A673 (cell line): ENCODE measurements around the gene KIFC3. TPM values are rescaled to one million over a fixed set of nuclear protein-coding genes. Genes with fewer than 3 reads are reported as not detected.

Experiments used
- BruUV-seq: library from RNA; stranded (reverse); fragments of 400-500 nt; replicated peaks from 2 replicates; lab custom pipeline; 2021; lab: Mats Ljungman, UMichigan
- CTCF ChIA-PET: fragments of 300-600 bp; sonication (Branson Sonifier 250); formaldehyde crosslinking; loops from one replicate; lab custom pipeline; 2022; ENCODE audit warnings: antibody characterized with exemption; lab: Charles Lee
- POLR2A ChIA-PET: fragments of 300-600 bp; sonication (Branson Sonifier 250); formaldehyde crosslinking; loops from one replicate; lab custom pipeline; 2022; ENCODE audit warnings: antibody characterized with exemption; ENCODE audit not compliant: low non-redundant PET; lab: Charles Lee
- DNase-seq: peaks from one replicate; pipeline ENCODE4 v3.0.0-alpha.2; 2015; ENCODE audit warnings: low spot score
- H3K27ac ChIP-seq: fragments of 200-600 bp; sonication (generic); 2 replicates; pipeline ENCODE4 v1.5.1; 2016; ENCODE audit warnings: mixed run types, low read depth, mild to moderate bottlenecking, mixed read lengths, antibody characterized with exemption, low read length; ENCODE audit not compliant: poor library complexity, severe bottlenecking
- H3K27me3 ChIP-seq: fragments of 200-600 bp; sonication (generic); replicated peaks from 2 replicates; pipeline ENCODE4 v1.6.1; 2017; ENCODE audit warnings: mixed run types, low read depth, mild to moderate bottlenecking, mixed read lengths, antibody characterized with exemption, low read length; ENCODE audit not compliant: insufficient read depth, poor library complexity
- H3K36me3 ChIP-seq: fragments of 200-600 bp; sonication (generic); 2 replicates; pipeline ENCODE4 v1.6.1; 2016; ENCODE audit warnings: mixed run types, mild to moderate bottlenecking, mixed read lengths, antibody characterized with exemption, low read length; ENCODE audit not compliant: insufficient read depth, poor library complexity, severe bottlenecking
- H3K4me1 ChIP-seq: fragments of 200-600 bp; sonication (generic); 2 replicates; pipeline ENCODE4 v1.6.1; 2017; ENCODE audit warnings: mixed run types, mild to moderate bottlenecking, mixed read lengths, antibody characterized with exemption, low read length; ENCODE audit not compliant: insufficient read depth, poor library complexity, severe bottlenecking
- H3K4me3 ChIP-seq: fragments of 200-600 bp; sonication (generic); 2 replicates; pipeline ENCODE4 v1.5.1; 2016; ENCODE audit warnings: low read depth, mixed run types, mild to moderate bottlenecking, mixed read lengths, low read length; ENCODE audit not compliant: poor library complexity, severe bottlenecking
- H3K9me3 ChIP-seq: fragments of 200-600 bp; sonication (generic); 2 replicates; pipeline ENCODE4 v1.6.1; 2016; ENCODE audit warnings: mixed run types, low read depth, mild to moderate bottlenecking, mixed read lengths, antibody characterized with exemption, low read length; ENCODE audit not compliant: poor library complexity, severe bottlenecking
- EZH2 ChIP-seq: fragments of 200-600 bp; sonication (generic); IDR thresholded peaks from 2 replicates; pipeline ENCODE4 v1.6.1; 2017; ENCODE audit warnings: borderline replicate concordance, low read depth, mild to moderate bottlenecking, mixed read lengths, antibody characterized with exemption, low read length; ENCODE audit not compliant: poor library complexity, severe bottlenecking
- intact Hi-C: fragments of 100-400 bp; cut with micrococcal nuclease; formaldehyde crosslinking; loops from one replicate; pipeline ENCODE4 v1.10.0; 2022; ENCODE audit not compliant: unreplicated experiment
- total RNA-seq: library from RNA; stranded (reverse); gene quantifications from 2 replicates; pipeline ENCODE4 v1.2.3, GENCODE V29; 2021
- TF ChIP-seq, protein P1 (sequence below): fragments of 300-800, 200-600 bp; sonication (generic); conservative IDR thresholded peaks from 2 replicates; pipeline ENCODE4 v1.5.1; 2017; ENCODE audit warnings: low read depth, mild to moderate bottlenecking, antibody characterized with exemption, low read length, moderate library complexity, mixed read lengths

KIFC3 gene
- total RNA-seq, 1 experiment from 2014 or later, result 198 TPM

GRCh38 chr16:57753448-57754353 is 48.6 kb downstream of the KIFC3 start:
- CTCF ChIA-PET, result no interaction called here
- peaks cover 23% of the 10 kb centered on the region for H3K4me1 ChIP-seq

DNA sequence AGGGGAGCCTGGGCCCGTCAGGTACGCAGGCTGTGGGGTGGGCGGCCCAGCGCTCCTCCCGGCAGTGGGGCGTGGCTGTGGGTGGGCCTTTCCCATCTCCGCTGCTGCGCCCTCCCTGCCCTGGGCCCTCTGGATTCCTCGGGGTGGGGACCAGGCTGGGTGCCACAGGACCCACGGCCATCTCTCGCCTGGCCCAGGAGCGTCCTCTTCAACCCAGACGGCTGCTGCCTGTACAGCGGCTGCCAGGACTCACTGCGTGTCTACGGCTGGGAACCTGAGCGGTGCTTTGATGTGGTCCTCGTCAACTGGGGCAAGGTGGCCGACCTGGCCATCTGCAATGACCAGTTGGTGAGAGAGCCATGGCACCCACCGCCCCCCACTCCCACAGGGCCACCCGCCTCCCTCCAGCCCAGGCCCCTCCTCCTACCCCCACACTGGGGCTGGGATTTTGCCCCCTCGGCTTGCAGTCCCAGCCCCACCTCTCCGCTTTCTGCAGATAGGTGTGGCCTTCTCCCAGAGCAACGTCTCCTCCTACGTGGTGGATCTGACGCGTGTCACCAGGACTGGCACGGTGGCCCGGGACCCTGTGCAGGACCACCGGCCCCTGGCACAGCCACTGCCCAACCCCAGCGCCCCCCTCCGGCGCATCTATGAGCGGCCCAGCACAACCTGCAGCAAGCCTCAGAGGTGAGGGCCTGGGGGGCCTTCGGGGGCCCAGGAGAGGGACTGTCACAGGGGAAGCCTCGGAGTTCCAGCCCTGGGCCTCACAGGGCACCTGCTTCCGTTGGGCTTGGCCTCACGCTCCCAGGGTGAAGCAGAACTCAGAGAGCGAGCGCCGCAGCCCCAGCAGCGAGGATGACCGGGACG is 49.5 kb downstream of the KIFC3 start:
- ChIA-PET CTCF (no interaction called here), POLR2A (no interaction called here)
- H3K9me3 ChIP-seq, result no peaks in the 10 kb centered on the region
- no peaks in the 10 kb centered on the region for H3K27me3 ChIP-seq
- DNase-seq, result no peak
- H3K4me3 ChIP-seq, result no peak overlapping the region
- no TSS peak for BruUV-seq
- TF ChIP-seq EZH2, result no peak
- TF ChIP-seq, protein P1, sequence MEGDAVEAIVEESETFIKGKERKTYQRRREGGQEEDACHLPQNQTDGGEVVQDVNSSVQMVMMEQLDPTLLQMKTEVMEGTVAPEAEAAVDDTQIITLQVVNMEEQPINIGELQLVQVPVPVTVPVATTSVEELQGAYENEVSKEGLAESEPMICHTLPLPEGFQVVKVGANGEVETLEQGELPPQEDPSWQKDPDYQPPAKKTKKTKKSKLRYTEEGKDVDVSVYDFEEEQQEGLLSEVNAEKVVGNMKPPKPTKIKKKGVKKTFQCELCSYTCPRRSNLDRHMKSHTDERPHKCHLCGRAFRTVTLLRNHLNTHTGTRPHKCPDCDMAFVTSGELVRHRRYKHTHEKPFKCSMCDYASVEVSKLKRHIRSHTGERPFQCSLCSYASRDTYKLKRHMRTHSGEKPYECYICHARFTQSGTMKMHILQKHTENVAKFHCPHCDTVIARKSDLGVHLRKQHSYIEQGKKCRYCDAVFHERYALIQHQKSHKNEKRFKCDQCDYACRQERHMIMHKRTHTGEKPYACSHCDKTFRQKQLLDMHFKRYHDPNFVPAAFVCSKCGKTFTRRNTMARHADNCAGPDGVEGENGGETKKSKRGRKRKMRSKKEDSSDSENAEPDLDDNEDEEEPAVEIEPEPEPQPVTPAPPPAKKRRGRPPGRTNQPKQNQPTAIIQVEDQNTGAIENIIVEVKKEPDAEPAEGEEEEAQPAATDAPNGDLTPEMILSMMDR, result no peak
- intact Hi-C loops, result loop anchor here (10.0 kb wide), 1 partner anchor 158 kb away; no protein-coding TSS in a partner anchor
- H3K4me1 ChIP-seq, result peaks cover 14% of the 10 kb centered on the region
- H3K27ac ChIP-seq, result no peak overlapping the region
- H3K36me3 ChIP-seq, result peaks cover 38% of the 10 kb centered on the region

More at GRCh38 chr16:57753448-57754353, 48.6 kb downstream of the KIFC3 start:
- H3K27me3 ChIP-seq, result no peaks in the 10 kb centered on the region
- no peak for TF ChIP-seq EZH2
- TF ChIP-seq, protein P1, result no peak
- H3K9me3 ChIP-seq, result no peaks in the 10 kb centered on the region
- peak overlapping the region; percentile 5 for H3K27ac ChIP-seq
- intact Hi-C loops, result loop anchor here (10.0 kb wide), 1 partner anchor 159 kb away; no protein-coding TSS in a partner anchor
- H3K36me3 ChIP-seq, result peaks cover 46% of the 10 kb centered on the region
- POLR2A ChIA-PET, result no interaction called here
- no TSS peak for BruUV-seq
- DNase-seq, result no peak
- H3K4me3 ChIP-seq, result no peak overlapping the region

- BruUV-seq, result no TSS peak
- no peak for DNase-seq
- TF ChIP-seq EZH2, result no peak
- TF ChIP-seq, protein P1, result no peak
- ChIA-PET CTCF (no interaction called here), POLR2A (no interaction called here)
- H3K27me3 ChIP-seq, result no peaks in the 10 kb centered on the region
- no peaks in the 10 kb centered on the region for H3K9me3 ChIP-seq
- no peak overlapping the region for H3K27ac ChIP-seq
- peaks cover 34% of the 10 kb centered on the region for H3K36me3 ChIP-seq
- no peak overlapping the region for H3K4me3 ChIP-seq
- intact Hi-C loops, result loop anchor here (10.0 kb wide), 1 partner anchor 157 kb away; no protein-coding TSS in a partner anchor
- peaks cover 8% of the 10 kb centered on the region for H3K4me1 ChIP-seq
Observed at GRCh38 chr16:57752203-57752580, 50.1 kb downstream of the KIFC3 start.
